ENCODE data around the gene SETBP1.

Gene SETBP1

DNA sequence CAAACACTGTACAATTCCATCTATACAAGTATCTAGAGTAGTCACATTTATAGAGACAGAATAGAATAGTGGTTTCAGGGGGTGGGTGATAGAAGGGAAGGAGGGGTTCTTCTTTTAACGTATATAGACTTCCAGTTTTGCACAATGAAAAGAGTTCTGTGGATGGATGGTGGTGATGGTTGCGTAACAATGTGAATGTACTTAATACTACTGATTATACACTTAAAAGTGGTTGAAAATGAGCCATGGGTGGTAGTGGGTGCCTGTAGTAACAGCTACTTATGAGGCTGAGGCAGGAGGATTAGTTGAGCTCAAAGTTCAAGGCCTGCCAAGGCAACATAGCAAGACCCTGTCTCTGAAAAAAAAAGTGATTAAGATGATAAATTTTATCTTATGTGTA lies 85.8 kb downstream of the SETBP1 start:
- no peak for DNase-seq

DNA sequence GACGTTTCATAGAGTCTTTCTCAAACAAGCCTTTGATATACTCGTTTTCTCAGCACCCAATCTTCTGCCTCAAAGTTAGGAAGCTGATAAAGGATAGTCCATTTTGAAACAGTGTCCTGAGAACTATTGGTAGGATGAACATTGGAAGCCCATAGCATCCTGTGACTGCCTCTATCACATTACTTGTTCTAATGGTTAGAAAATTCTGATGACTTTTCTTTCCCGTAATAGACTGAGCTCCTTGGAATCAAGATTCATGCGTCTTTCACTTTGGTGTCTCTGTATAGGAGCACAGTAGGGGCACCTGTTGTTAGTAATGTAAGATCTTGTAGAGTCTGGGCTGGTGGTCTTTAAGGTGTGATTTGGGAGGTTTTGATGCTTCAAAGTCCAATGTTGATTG lies 87.1 kb downstream of the SETBP1 start:
- no peak for DNase-seq

DNA sequence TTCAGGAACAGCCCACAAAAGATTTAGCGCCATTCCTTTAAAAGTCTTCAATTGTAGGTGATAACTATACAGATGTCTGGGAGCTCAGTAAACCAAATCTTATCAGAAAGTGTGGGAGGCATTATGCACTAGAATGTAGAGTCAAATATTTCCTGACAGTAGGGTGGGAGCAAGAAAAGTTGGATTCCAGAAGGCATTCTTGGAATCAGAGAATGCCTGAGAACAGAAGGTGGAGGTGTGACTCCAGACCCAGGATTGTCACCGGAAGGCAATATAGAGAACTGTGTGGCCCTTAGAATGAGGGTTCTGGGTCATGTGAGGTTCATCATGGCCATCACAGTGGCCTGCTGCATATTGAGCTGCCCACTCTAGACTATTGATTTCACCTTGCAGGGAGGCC lies 90.0 kb downstream of the SETBP1 start:
- DNase-seq: no peak

DNA sequence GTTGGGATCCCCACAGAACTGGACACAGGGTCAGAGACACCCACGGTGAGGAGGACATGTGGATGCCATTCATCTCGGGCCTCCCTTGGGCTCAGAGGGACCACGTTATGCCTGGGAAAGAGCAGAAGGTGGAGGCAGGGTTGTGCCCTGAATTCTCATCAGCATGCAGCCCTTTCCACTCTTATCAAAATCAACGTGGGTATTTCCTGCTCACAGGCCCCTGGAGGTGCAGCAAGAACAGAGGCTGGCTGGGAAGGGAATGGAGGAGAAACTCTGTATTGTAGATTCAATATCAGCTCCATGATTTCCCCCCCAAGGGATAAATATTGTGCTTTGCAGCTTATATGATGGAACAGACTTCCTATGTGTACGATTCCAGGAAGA lies 90.9 kb downstream of the SETBP1 start:
- DNase-seq: no peak

DNA sequence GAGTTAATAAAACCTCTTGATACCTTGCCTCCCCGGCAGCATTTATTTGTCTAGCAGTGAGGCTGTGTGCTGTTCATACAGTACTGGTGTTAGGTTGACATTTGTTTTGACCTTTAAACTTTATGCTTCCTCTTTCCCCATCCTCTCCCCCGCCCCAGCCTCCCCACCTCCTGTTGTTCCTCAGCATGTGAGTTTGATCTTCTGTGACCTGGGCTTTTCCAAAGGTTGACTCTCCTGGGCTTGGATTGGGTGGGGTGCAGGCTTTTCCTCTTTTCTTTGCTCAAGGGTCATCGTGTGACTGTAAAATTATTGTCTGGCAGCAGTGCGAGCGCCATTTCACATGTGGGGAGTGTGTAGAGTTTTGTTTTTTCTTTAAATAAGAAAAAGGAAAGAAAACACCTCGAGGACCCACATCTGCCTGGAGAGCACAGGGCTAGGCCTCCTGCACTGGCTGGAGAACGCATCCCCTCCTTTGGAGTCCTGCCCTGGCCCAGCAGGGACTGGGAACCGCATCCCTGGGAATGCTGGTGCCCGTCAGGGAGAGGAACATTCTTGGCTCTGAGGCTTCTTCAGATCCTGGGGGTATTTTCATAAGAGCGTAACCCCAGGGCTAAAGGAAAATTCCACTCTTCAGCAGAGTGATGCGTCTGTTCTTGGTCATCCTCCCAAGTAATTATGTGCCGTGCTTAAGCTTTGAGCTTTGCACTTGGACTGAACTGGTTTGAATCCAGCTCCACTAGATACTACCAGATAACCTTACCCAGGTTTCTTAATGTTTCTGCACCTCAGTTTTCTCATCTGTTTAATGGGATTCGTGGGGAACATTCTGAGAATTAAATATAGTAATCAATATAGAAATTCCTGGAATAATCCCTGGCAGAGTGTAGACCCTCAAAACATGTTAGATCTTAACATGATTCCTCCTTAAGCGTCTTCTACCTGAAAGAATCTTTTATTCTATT lies 91.5 kb downstream of the SETBP1 start:
- peak; percentile 9 for DNase-seq

DNA sequence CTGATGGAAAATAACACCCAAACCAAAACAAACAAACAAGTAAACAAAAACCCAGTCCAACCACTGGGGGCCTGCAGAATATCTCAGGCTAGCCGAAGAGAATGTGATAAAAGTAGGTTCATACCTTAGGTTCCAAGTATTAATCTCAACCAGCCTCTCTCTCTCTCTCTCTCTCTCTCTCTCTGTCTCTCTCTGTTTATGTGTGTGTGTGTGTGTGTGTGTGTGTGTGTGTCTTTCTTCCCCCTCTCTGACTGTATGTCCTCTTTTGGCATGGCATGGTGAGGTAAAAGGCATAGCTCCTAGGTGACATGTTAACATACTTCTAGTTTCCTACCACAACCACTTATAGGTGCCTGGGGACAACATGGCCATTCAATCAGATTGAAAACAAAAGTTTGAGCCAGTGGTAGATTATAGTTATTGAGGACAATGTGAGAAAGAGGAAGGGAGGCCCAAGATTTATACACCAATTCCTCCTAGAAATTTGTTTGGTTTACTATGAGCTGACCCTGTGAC lies 93.0 kb downstream of the SETBP1 start:
- DNase-seq: no peak

DNA sequence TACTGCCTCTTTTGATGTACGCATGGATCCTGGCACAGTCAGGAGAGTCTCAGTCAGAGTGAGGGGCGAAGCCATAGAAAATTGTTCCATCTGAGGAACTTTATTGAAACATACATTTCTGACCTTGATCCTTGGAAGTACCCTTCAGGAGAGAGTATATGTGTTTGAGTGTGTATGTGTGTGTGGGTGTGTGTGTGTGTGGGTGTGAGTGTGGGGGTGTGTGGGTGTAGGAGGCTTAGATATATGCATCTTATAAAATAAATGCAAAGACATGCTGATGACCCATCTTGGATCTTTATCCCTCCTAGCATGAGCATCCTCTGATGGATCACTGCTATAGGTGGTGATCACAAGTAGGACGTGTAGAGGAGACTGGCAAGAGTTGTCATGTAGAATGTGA lies 93.5 kb downstream of the SETBP1 start:
- no peak for DNase-seq

DNA sequence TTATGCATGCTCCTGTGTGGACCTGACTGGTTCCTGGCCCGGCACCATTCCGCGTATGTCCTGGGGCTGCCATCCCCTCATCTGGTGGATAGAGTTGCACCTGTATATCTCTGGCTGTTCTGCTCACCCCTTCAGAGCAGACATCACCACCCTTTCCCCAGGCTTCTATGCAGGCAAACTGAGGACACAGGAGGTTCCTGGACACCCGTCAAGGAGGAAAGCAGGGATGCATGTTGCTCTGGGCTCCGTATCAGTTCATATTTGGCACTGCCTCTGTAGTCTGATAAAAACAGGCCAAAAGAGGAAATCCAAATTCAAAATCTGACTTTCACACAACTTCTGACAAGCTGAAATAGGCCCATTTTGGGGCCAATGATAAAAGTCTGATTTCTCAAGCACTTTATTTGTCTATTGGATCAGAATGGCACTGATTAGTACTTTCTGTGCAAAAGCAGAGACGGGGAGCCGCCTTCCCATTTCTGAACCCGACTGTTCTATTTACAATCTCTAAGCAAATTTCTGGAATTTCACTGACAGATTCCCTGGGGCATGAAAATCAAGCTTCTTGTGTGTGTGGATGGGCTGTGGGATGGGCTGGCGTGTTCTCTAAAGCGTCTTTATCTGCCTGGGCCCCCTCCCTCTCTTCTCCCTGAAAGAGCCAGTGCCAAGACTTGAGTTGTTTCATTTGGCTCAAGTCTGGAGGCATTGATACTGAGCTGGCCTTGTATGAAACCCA lies 96.9 kb downstream of the SETBP1 start:
- DNase-seq: no peak

DNA sequence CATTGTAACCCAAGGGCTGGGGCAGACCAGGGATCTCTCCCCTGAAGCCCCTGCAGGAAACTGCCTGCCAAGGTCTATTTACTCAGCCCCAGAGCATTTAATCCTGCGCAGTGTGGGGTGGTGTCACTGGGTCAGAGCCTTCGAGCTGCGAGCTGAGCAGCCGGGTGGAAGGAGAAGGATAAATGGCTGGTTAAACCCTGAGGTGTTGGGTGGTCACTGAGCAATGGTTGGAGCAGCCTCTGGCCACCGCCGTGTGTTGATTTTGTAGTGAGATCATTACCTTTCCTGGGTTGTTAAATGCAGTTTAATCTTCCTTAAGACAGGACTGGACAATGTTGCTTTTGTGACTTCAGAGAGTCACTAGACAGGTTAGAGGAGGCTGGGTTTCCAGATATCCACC lies 98.1 kb downstream of the SETBP1 start:
- DNase-seq: no peak

DNA sequence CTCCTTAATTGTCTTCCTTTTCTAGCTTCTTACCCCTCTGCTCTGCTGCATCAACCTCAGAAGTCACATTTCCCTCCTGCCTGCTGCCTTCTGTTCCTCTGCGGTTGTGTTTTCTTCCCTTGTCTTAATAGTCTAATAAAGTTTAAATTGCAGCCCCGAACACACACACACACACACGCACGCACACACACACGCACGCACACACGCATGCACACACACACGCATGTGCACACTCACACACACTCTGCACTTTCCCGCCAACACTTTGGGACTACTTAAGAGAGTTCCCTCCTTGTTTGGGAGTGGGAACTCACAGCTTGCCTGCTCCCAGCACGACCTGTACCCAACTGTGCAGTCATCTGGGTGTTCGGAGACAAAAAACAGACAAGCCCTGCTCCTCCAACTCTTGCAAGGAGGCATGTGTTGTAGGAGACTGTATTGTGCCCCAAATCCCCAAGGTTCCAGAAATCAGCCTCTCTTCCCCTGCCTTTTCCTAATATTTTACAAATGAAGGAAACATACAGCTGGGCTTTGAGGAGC lies 99.1 kb downstream of the SETBP1 start:
- DNase-seq: no peak

DNA sequence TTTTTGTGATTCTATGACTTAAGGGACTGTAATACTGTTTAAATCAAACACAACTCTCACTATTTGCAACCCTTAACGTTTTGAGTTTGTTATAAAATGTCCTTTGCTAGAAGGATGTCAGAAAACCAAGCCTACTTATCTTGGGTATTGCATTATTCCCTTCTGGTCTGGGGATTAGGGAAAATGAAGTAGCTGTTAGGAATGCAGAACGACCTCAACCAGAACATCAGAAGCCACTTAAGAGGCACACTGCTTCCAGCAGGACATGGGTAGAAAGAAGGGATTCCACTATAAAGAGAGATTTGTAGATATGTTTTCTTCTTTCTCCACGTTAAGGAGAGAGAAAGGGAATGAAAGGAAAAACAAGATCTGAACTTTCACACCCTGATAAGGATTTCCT lies 101.2 kb downstream of the SETBP1 start:
- DNase-seq: no peak

DNA sequence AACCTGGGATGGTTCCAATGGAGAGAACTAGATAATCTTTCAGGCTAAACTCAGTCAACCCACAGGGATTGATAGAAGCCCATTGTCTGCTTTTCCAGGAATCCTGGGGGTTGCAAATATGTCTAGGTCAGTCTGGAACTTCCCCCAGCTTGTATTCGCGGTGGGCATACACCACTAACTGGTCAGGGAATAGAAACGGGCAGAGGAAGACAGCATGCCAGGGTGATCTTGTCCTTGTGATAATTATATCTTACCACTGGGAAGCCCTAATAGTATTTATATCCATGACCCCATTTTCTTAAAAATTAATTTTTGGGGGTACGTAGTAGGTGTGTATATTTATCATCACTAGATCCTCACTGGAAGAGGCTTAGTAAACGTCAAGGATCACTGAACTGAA lies 101.9 kb downstream of the SETBP1 start:
- DNase-seq: no peak

DNA sequence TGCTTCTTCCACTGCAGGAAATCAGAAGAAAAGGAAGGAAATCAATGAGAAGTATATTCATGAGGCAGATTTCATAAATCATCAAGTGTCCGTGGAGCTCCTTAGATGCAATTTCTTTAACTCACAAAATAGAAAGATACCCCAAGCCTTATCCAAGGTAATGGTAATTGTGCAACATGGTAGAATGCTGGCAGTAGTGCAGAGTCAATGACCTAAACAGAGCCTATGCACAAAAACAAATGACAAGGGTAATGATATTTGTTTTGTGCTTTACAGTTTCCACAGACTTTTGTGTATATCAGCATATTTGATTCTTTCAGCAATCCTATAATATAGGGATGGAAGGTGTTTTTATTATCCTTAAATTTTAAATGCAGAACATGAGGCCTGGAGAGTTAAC lies 102.7 kb downstream of the SETBP1 start:
- no peak for DNase-seq

DNA sequence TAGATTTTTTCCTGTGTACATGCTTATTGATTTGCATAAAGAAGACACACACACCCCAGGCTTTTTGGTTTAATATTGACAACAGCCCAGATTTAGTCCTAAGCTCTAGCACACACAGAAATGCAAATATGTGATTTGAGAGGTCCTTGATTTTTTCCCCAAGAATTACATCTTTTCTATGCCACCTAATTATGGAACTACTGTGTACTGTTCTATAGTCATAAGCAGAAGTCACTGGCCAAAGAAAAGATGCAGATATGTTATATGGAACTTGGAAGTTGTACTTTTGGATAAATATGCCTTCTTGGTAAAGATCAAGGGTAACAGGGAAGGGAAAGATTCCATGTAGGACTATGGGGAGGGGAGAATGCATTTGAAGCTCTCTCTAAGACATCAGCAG lies 105.6 kb downstream of the SETBP1 start:
- DNase-seq: no peak

DNA sequence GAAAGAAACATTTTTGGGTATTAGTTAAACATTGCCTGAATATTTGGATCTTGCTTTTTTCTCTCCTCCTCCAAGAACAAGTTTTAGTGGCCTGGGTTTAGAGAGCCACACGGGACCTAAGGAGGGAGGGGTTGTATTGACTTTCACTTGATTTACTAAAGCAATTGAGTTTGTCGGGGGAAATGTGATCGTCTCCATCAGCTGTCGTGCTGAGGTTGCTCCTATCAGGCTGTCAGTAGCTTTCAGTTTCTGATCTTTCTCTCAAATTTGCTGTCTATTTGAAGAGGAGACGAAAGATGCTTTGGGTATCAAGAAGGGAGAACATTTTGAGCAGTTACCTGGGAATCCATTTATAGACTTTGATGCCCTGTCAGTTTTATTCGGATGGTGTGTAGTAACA lies 106.0 kb downstream of the SETBP1 start:
- no peak for DNase-seq

DNA sequence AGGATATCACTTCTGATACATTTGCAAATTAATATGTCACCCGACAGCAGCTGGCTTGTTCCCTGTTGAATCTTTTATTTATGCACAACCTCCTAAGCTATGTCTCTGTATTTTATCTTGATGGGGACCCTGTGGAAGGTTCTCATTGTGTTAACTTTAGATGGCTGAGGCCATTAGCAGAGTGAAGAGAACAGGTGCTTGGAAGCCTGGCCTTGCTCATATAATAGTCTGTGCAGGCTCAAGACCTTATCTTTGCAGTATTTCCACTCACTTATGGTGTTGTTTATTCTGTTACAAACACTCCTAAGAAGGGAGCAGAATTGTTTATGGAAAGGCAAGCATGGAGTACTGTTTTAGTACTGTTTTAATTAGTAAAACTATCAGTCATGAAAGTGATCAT lies 107.6 kb downstream of the SETBP1 start:
- DNase-seq: no peak

DNA sequence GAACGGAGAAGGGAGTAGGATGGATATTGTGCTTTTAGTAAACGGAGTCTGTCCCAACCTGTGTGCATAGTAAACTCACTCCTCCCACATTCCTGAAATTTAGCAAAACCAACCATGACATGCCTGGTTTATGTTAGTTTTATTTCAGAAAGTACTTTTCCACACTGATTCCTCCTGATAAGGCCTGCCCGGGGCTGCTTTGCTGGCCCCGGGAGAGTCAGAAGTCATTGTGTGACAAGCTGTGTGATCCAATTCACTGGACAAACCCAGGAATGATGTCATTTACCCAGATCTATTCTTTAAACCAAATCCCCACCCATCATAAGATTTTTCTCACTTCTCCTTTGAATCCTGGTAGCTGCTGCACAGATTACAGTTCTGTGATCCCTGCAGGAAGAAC lies 109.0 kb downstream of the SETBP1 start:
- peak; percentile 0 for DNase-seq

DNA sequence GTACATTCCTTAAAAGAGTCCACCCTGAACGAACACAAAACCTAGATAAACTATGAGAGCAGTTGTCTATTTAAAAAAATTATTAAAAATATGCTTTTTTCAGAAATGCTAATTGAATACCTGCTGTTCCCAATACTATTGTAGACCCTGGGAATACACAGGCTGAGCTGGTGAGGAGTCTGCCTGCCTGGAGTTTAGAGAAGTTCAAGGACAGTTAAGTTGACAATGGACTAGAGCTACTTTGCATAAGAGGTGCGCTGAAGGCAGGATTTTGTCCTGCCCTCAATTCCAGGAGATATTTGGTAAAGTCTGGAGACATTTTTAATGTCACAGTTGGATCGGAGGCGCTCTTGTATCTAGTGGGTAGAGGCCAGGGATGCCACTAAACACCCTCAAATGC lies 110.2 kb downstream of the SETBP1 start:
- DNase-seq: no peak

DNA sequence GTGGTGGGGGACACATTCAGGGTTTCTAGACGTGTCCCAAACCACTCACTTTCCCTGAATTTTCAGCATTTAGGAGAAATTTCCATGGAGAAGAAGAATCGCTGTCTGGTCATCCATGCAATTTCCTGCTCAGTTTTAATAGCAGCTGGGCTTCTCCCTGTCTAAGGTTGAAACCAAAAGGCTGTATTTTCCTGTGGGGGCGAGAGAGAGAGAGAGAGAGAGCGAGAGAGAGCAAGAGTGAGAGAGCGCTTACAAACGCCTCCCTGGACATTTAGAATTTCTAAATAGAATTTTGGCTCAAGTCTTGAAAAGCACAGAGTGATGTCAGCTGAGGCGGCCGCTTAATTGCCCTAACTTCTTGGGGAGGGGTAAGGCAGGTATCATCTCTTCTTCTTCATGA lies 110.8 kb downstream of the SETBP1 start:
- DNase-seq: no peak

DNA sequence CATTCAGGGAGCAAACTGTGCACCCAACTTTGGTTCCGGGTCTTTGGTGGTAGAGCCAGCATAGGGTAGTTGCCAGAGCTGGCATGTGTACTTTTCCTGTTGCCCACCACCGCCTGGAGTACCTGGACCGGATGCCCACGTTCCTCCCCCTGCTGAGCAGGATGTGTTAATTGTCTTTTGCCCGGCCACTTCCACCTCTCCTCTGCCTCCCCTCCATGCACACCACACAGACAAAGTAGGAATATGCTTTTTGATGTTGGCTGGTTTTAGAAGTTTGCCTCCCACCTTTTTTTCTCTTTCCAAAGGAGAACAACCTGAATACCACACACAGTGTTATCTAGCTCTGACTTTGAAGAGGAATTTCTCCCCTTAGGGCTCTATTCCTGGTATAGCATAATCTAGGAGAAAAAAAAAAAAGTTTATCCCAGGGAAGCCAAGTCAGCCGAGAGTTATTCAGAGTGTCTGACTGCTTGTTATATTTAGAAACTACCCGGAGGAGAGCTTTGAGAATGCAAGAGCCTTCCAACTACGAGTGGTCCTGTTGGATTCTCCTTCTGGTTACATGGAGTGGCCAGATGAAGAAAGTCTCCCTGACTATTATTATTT lies 111.9 kb downstream of the SETBP1 start:
- DNase-seq: no peak

DNA sequence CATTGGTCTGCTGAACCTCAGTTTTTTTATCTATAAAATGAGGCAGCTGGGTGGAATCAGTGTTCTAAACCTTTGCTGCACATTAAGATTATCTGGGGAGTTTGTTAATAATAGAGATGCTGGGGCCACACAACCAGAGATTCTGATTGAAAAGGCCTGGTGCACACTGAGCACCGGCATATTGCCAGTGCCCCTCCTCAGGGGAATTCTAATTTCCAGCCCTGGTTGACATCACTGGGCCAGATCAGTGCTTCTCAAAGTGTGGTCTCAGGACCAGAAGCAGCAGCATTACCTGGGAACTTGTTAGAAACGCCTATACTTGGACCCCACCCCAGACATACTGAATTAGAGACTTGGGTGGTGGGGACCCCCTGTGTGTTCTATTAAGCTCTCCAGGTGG lies 112.5 kb downstream of the SETBP1 start:
- DNase-seq: no peak

DNA sequence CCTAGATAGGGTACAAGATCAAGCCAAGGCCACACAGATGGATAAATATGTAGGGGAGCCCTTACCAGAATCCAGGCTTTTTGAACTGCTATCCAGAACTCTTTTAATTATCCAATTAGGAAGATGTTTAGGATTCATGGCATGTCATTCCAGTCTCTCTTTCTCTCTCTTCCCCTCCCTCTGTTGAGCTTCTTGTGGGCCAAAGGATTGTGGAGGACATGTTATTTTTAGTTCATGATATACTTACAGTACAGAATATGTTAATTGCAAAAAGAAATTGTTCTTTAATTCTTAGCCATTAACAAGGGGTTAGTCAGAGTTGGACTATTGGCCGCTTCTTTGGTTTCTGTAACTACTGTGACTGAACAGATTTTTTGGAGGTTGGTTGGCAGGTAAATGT lies 113.0 kb downstream of the SETBP1 start:
- DNase-seq: no peak

DNA sequence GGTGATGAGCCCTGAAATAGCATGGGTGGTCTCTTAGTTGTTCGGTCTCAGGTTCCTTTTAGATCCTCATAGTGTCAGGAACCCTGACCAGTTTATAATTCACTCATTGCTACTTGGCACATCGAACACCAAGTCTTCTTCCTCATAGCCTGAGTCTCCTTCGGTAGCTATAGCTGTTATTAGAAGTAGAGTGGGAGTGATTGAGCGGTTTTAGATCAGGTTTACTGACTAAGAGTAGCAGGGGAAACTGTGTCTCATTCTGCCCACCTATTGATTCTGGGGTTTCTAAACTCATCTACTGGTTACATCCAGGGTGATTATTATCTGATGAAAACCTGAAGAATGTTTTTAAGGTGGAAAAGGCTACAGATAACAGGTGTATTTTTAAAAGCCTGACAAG lies 114.6 kb downstream of the SETBP1 start:
- no peak for DNase-seq

Measured in T1000 (cell line).